Measurements from ENCODE around the gene ACY1. TPM values are rescaled to one million over a fixed set of nuclear protein-coding genes. Genes with fewer than 3 reads are reported as not detected.

ACY1 gene
- total and polyA plus RNA-seq, 2 of the 13 experiments (the other 11 are each of a cell fraction or from before 2014, with no cell fraction given), result 113 to 162 TPM

- TF ChIP-seq HNRNPLL (IDR thresholded peaks at IDR 0.05; ENCODE audit: low read depth, low read length, poor library complexity, severe bottlenecking) (no peak), KLF9 (CRISPR knock-in tag; IDR thresholded peaks at IDR 0.05; ENCODE audit: low read depth) (no peak), CEBPG (CRISPR knock-in tag; IDR thresholded peaks at IDR 0.05) (no peak), ZNF337 (CRISPR knock-in tag; IDR thresholded peaks at IDR 0.05; ENCODE audit: borderline replicate concordance, low read depth) (no peak), NCOA5 (CRISPR knock-in tag; IDR thresholded peaks at IDR 0.05) (no peak), THYN1 (CRISPR knock-in tag; IDR thresholded peaks at IDR 0.05; ENCODE audit: borderline replicate concordance, low read depth) (no peak), ZBTB2 (CRISPR knock-in tag; IDR thresholded peaks at IDR 0.05; ENCODE audit: low read depth) (no peak), GATA4 (IDR thresholded peaks at IDR 0.05; ENCODE audit: borderline replicate concordance, low read depth) (no peak), MYPOP (CRISPR knock-in tag; IDR thresholded peaks at IDR 0.05) (no peak), SMAD9 (CRISPR knock-in tag; IDR thresholded peaks at IDR 0.05) (0 out of 2 replicates have a peak, but pooled peaks have one; percentile 32), ZNF619 (CRISPR knock-in tag; IDR thresholded peaks at IDR 0.05) (no peak), ZNF704 (CRISPR knock-in tag; IDR thresholded peaks at IDR 0.05; ENCODE audit: borderline replicate concordance) (no peak), MAZ (IDR thresholded peaks at IDR 0.05; ENCODE audit: borderline replicate concordance, low read depth, low read length) (peak; percentile 11; the same call in 1 of the 2 replicates), MAZ (CRISPR knock-in tag; IDR thresholded peaks at IDR 0.05; ENCODE audit: low read depth) (no peak)
Measured at GRCh38 chr3:51942603-51943450, 40.5 kb upstream of the ACY1 start (continued).

Measured in HepG2 (cell line).